Superior temporal gyrus (tissue), 1 donor: ENCODE measurements around the gene TECTA.
A peak's percentile ranks its signal among the peaks of the same experiment; 100 is the strongest.

Experiments used
- DNase-seq: peaks from one replicate; pipeline ENCODE4 v3.0.0-alpha.2; 2016; ENCODE audit errors: extremely low spot score

Gene TECTA

GRCh38 chr11:121127809-121128208 is 26.8 kb downstream of the TECTA start:
- no peak for DNase-seq

- no peak for DNase-seq
Measured at GRCh38 chr11:121129362-121130340, 28.6 kb downstream of the TECTA start.

- no peak for DNase-seq
Measured at GRCh38 chr11:121131656-121132055, 30.6 kb downstream of the TECTA start.

- DNase-seq, result no peak
Measured at GRCh38 chr11:121132211-121132976, 31.4 kb downstream of the TECTA start.

GRCh38 chr11:121134741-121135312 is 33.8 kb downstream of the TECTA start:
- DNase-seq, result peak; percentile 58

GRCh38 chr11:121137005-121137404 is 36.0 kb downstream of the TECTA start:
- no peak for DNase-seq

GRCh38 chr11:121138259-121138658 is 37.2 kb downstream of the TECTA start:
- no peak for DNase-seq

GRCh38 chr11:121140369-121140768 is 39.3 kb downstream of the TECTA start:
- no peak for DNase-seq

- no peak for DNase-seq
Measured at GRCh38 chr11:121141066-121141465, 40.0 kb downstream of the TECTA start.

- no peak for DNase-seq
Measured at GRCh38 chr11:121143921-121144320, 42.9 kb downstream of the TECTA start.

GRCh38 chr11:121144723-121145122 is 43.7 kb downstream of the TECTA start:
- no peak for DNase-seq

GRCh38 chr11:121145826-121146225 is 44.8 kb downstream of the TECTA start:
- DNase-seq, result no peak

- no peak for DNase-seq
Measured at GRCh38 chr11:121149116-121149515, 48.1 kb downstream of the TECTA start.

GRCh38 chr11:121151207-121151688 is 50.2 kb downstream of the TECTA start:
- DNase-seq, result no peak

GRCh38 chr11:121152764-121153163 is 51.7 kb downstream of the TECTA start:
- DNase-seq, result no peak

GRCh38 chr11:121153472-121153871 is 52.4 kb downstream of the TECTA start:
- DNase-seq, result no peak

GRCh38 chr11:121154486-121155314 is 53.7 kb downstream of the TECTA start:
- no peak for DNase-seq

GRCh38 chr11:121157756-121158155 is 56.7 kb downstream of the TECTA start:
- no peak for DNase-seq

GRCh38 chr11:121159741-121160140 is 58.7 kb downstream of the TECTA start:
- DNase-seq, result no peak

- DNase-seq, result no peak
Measured at GRCh38 chr11:121161349-121161917, 60.4 kb downstream of the TECTA start.
